Measurements from ENCODE around the gene CCDC12. TPM values are rescaled to one million over a fixed set of nuclear protein-coding genes. Genes with fewer than 3 reads are reported as not detected.

Gene CCDC12
- total RNA-seq, 4 donors from 2014 or later = 55.5 to 87.5 (median 67.5) TPM

DNA sequence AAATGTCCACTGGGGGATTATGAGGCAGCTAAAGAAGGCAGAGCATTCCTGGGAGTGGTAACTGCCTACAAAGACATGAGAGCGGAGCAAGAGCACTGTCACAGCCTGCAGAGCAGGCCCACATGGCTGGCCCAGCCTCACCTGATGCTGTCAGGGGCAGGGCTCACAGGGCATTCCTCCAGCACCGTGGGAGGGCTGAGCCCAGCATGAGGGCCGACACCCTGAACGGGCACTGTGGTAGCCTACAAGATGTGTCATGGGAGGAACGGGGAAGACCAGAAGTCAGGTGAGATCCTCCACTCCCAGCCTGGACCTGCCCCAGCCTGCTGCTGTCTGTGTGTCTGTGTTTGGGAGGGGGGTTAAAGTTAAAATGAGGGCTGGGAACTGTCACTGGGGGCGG, 30.1 kb downstream of the CCDC12 start:
- Histone ChIP-seq H3K27me3 (no peaks in the 10 kb centered on the region), H3K27ac (peak overlapping the region; percentile 88 to 96 (median 93)), H3K9me3 (no peaks in the 10 kb centered on the region), H3K36me3 (peaks cover 0 to 17% (median 0%) of the 10 kb centered on the region in 3 donors), H3K4me1 (peaks cover 78 to 100% (median 90%) of the 10 kb centered on the region in 3 donors), H3K4me3 (no peak overlapping the region)
- no peak for DNase-seq
- intact Hi-C loops (cut with DNase I) = no loop called here
- TF ChIP-seq, protein P1, sequence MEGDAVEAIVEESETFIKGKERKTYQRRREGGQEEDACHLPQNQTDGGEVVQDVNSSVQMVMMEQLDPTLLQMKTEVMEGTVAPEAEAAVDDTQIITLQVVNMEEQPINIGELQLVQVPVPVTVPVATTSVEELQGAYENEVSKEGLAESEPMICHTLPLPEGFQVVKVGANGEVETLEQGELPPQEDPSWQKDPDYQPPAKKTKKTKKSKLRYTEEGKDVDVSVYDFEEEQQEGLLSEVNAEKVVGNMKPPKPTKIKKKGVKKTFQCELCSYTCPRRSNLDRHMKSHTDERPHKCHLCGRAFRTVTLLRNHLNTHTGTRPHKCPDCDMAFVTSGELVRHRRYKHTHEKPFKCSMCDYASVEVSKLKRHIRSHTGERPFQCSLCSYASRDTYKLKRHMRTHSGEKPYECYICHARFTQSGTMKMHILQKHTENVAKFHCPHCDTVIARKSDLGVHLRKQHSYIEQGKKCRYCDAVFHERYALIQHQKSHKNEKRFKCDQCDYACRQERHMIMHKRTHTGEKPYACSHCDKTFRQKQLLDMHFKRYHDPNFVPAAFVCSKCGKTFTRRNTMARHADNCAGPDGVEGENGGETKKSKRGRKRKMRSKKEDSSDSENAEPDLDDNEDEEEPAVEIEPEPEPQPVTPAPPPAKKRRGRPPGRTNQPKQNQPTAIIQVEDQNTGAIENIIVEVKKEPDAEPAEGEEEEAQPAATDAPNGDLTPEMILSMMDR (IDR thresholded peaks at IDR 0.05) = peak in 1 of 6 experiments; percentile 38
- TF ChIP-seq POLR2A (IDR thresholded peaks at IDR 0.05) = peak in 1 of 4 donors; percentile 12
- 41 to 42% methylated on average over 5 of the region's 6 CpGs for WGBS, 2 donors

DNA sequence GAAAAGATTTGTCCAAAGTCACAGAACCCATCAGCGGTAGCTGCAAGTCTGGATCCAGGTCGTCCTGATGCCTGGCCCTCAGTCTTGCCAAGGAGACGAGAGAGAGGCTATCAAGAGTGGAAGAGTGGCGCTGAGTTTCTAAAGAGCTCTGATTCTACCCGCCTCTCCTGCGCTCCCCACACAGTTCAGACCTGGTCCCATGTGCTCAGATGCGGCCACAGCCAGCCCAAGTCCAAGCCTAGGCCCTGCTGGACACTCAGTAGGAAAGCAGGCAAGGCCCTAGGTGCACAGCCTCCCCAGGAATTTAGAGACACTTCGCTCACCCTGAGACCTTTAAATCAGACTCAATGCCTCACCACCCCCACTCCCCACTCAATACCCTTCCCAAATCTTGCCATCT, 32.4 kb downstream of the CCDC12 start:
- Histone ChIP-seq H3K4me1 (peaks cover 69 to 89% (median 70%) of the 10 kb centered on the region in 3 donors), H3K27me3 (no peaks in the 10 kb centered on the region), H3K36me3 (peaks cover 0 to 39% (median 18%) of the 10 kb centered on the region in 3 donors), H3K9me3 (no peaks in the 10 kb centered on the region), H3K4me3 (no peak overlapping the region), H3K27ac (peak overlapping the region; percentile 56 to 96 (median 93))
- no peak for TF ChIP-seq POLR2A (IDR thresholded peaks at IDR 0.05)
- TF ChIP-seq, protein P1 (IDR thresholded peaks at IDR 0.05) = no peak
- intact Hi-C loops (cut with DNase I) = no loop called here
- DNase-seq = no peak
- 89 to 90% methylated on average over 8 of the region's 8 CpGs for WGBS, 2 donors

DNA sequence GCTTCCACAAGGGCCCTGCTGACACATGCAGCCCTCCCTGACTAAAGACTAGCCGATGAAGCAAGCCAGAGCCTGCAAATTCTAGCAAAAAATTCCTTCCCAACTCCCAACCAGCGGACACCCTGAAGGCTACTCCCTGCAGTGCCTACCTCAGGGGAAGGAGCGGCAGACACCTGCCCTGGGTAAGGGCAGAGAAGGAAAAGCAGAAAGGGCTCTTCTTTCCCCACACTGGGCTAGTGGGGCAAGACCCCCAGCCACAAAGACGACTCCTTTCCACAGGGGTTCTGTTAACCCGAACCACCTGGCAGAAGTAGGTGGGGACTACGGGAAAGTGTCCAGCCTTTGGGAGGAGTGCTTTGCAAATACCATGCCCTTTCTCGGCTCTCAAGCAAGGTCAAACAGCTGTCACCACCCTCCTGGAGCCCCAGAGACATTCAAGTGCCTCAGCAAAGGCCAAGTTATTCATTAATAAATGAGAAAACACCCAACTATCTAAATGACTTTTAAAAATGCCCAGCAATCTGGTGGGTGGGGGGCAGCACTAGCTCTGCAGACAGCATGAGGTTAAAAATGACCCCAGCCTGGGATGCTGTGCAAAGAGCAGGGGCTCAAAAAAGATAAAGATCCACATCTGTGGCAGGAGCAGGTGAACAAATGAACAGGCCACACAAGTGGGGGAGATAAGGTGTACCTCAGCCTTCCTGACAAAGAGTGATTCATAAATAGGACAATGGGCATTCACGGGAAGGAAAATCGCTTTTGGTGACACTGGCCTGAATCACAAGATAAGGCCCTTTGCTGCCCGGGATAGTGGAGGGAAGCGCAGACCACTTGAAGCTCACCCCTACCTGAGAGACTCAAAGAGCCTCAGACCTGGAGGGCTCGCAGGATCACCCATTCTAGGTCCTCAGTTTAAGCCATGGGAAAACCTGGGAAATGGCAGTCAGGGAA, 33.0 kb downstream of the CCDC12 start:
- Histone ChIP-seq H3K27me3 (no peaks in the 10 kb centered on the region), H3K9me3 (no peaks in the 10 kb centered on the region), H3K4me1 (peaks cover 63 to 89% (median 63%) of the 10 kb centered on the region in 3 donors), H3K4me3 (no peak overlapping the region), H3K36me3 (peaks cover 0 to 46% (median 18%) of the 10 kb centered on the region in 3 donors), H3K27ac (peak overlapping the region; percentile 56 to 96 (median 93))
- TF ChIP-seq, protein P1 (IDR thresholded peaks at IDR 0.05) = no peak
- TF ChIP-seq POLR2A (IDR thresholded peaks at IDR 0.05) = no peak
- intact Hi-C loops (cut with DNase I) = no loop called here
- 51 to 59% methylated on average over 5 to 6 of the region's 12 CpGs for WGBS, 2 donors
- no peak for DNase-seq

DNA sequence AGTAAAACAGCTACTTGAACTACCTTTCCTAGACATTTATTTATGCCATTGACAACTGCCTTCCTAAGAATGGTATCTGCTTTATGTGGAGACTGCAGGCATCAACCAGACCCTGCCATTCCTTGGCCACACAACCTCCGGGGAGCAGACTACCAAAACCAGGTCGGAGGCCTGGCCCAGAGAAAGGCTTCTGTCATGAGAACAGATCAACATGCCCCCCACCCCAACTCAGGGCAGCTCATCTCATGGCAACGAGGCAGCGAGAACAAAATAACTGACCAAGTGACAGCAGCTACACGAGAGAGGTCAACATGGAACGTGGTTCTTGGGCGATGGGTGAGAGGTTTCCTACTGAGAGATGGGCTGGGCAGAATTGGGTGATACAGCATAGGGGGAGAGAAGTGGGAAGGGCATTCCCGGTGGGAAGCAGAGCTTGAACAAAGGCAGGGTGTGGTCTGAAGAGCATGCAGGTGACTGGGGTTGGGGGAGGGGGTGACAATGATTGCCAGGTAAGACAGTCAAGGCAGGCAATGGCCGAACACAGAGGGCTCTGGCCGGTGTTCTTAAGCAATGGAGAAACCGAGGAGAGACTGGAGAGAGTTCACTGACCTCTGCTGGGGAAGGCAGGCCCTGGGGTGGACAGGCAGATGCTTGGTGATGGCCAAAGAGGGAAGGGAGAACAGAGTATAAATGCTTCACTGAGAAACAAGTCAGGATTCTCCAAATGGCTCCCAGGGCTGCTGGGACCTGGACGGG, 33.9 kb downstream of the CCDC12 start:
- Histone ChIP-seq H3K9me3 (no peaks in the 10 kb centered on the region), H3K27ac (peak overlapping the region; percentile 56 to 96 (median 93)), H3K36me3 (peaks cover 3 to 51% (median 18%) of the 10 kb centered on the region in 3 donors), H3K4me3 (no peak overlapping the region), H3K4me1 (peaks cover 54 to 87% (median 55%) of the 10 kb centered on the region in 3 donors), H3K27me3 (no peaks in the 10 kb centered on the region)
- intact Hi-C loops (cut with DNase I) = no loop called here
- WGBS, 2 donors = 73 to 79% methylated on average over 9 to 10 of the region's 12 CpGs
- no peak for DNase-seq
- TF ChIP-seq POLR2A (IDR thresholded peaks at IDR 0.05) = no peak

DNA sequence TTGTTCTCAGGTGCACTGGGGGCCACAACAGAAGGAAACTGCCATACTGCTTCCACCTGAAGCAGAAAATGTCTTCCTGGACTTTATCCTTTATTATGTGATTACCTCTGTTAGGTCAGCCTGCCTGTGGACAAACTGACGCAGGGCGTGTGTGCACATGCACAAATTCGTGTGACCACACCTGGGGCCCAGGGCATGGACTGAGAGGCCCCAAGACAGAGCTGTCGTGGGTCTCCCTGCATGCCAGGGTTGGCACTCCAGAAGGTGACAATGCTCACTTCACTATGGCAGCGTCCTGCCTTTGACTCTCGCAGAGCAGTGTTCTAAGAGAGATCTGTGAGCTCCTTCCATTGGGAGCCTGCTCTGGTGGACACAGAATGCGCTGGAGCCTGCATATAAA, 34.5 kb downstream of the CCDC12 start:
- intact Hi-C loops (cut with DNase I) = no loop called here
- 100% methylated on average over 3 of the region's 7 CpGs; no CpG with 5 or more reads in 1 of the 2 donors for WGBS, 2 donors
- H3K4me1 ChIP-seq = peaks cover 48 to 87% (median 49%) of the 10 kb centered on the region in 3 donors
- no peak for TF ChIP-seq POLR2A (IDR thresholded peaks at IDR 0.05)
- TF ChIP-seq, protein P1 (IDR thresholded peaks at IDR 0.05) = no peak
- no peaks in the 10 kb centered on the region for H3K9me3 ChIP-seq
- no peak overlapping the region for H3K4me3 ChIP-seq
- H3K36me3 ChIP-seq = peaks cover 4 to 56% (median 18%) of the 10 kb centered on the region in 3 donors
- peak overlapping the region in 3 of 4 donors; percentile 91 to 96 (median 95) for H3K27ac ChIP-seq
- H3K27me3 ChIP-seq = no peaks in the 10 kb centered on the region
- DNase-seq = no peak
